Lower lobe of right lung (tissue), 2 donors: ENCODE measurements around the gene DPP6. TPM values are rescaled to one million over a fixed set of nuclear protein-coding genes. Genes with fewer than 3 reads are reported as not detected.

Experiments
- ATAC-seq, 2 donors: fragments of 200-7000 bp; cut with Tn5 transposase; one replicate each; pipeline ENCODE4 v1.9.1; 2020 to 2022; ENCODE audit warnings: mild to moderate bottlenecking in 2 of 2, moderate library complexity in 2 of 2
- DNase-seq: peaks from one replicate; pipeline ENCODE4 v3.0.0-alpha.2; 2020
- H3K27ac ChIP-seq: fragments of 200-600 bp; one replicate; pipeline ENCODE4 v1.8.0; 2022
- H3K27me3 ChIP-seq: fragments of 200-600 bp; one replicate; pipeline ENCODE4 v1.8.0; 2022; ENCODE audit warnings: low read depth
- H3K36me3 ChIP-seq: fragments of 200-600 bp; one replicate; pipeline ENCODE4 v1.8.0; 2022; ENCODE audit warnings: mild to moderate bottlenecking
- H3K4me1 ChIP-seq: fragments of 200-600 bp; one replicate; pipeline ENCODE4 v1.8.0; 2022
- H3K4me3 ChIP-seq: fragments of 200-600 bp; one replicate; pipeline ENCODE4 v1.8.0; 2022; ENCODE audit warnings: mild to moderate bottlenecking
- H3K9me3 ChIP-seq: fragments of 200-600 bp; one replicate; pipeline ENCODE4 v1.8.0; 2022
- intact Hi-C: fragments of 100-400 bp; cut with DNase I; formaldehyde crosslinking; loops from one replicate; pipeline ENCODE4 v1.11.0; 2022
- total RNA-seq: library from RNA; stranded (reverse); fragmentation: NEBNext Ultra II Directional; extraction: Animal tissue kit (Norgen Biotek cat#: 25700); gene quantifications from one replicate; pipeline ENCODE4 v1.2.1, GENCODE V29; 2021
- TF ChIP-seq, protein P1 (sequence below): fragments of 200-600 bp; IDR thresholded peaks from one replicate; pipeline ENCODE4 v1.8.0; 2022; ENCODE audit warnings: antibody characterized with exemption, mild to moderate bottlenecking
- donor health status: DM: no; HTN: yes; CAD: no; lungs with severe emphysema.

DPP6 gene
- total RNA-seq, 1 donor from 2014 or later = 0.71 TPM

- intact Hi-C loops = no loop called here
- H3K36me3 ChIP-seq = no peaks in the 10 kb centered on the region
Observed at GRCh38 chr7:154767821-154768415, 715.7 kb downstream of the DPP6 start.

DNA sequence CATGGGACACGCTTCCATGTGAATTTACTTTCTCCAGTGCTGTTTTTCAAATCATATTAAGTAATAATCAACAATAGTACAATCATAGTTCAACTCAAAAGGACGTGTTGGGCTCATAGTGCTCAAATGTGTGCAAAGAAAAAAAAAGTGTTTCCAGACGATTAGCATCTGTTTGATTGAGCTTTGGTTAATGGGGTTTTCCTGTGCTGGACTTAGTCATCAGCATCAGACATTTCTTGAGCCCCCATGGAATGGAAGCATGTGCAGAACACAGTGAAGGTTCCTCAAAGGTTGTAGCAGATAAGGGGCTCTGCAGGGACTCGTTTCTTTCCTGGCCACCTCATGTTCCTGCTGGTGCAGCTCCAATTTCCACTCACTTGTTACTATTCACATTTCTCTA, 716.8 kb downstream of the DPP6 start:
- Histone ChIP-seq H3K9me3 (no peaks in the 10 kb centered on the region), H3K36me3 (no peaks in the 10 kb centered on the region), H3K4me3 (no peak overlapping the region), H3K27ac (no peak overlapping the region), H3K4me1 (no peaks in the 10 kb centered on the region), H3K27me3 (no peaks in the 10 kb centered on the region)
- intact Hi-C loops = no loop called here
- TF ChIP-seq, protein P1, sequence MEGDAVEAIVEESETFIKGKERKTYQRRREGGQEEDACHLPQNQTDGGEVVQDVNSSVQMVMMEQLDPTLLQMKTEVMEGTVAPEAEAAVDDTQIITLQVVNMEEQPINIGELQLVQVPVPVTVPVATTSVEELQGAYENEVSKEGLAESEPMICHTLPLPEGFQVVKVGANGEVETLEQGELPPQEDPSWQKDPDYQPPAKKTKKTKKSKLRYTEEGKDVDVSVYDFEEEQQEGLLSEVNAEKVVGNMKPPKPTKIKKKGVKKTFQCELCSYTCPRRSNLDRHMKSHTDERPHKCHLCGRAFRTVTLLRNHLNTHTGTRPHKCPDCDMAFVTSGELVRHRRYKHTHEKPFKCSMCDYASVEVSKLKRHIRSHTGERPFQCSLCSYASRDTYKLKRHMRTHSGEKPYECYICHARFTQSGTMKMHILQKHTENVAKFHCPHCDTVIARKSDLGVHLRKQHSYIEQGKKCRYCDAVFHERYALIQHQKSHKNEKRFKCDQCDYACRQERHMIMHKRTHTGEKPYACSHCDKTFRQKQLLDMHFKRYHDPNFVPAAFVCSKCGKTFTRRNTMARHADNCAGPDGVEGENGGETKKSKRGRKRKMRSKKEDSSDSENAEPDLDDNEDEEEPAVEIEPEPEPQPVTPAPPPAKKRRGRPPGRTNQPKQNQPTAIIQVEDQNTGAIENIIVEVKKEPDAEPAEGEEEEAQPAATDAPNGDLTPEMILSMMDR = no peak
- ATAC-seq = no peak
- no peak for DNase-seq

More at GRCh38 chr7:154767821-154768415, 715.7 kb downstream of the DPP6 start:
- H3K4me3 ChIP-seq = no peak overlapping the region
- H3K4me1 ChIP-seq = no peaks in the 10 kb centered on the region
- ATAC-seq (no peak), DNase-seq (no peak)
- H3K9me3 ChIP-seq = no peaks in the 10 kb centered on the region
- H3K27ac ChIP-seq = no peak overlapping the region
- no peaks in the 10 kb centered on the region for H3K27me3 ChIP-seq
- TF ChIP-seq, protein P1 = no peak

GRCh38 chr7:154769527-154769926, 717.3 kb downstream of the DPP6 start:
- ATAC-seq (no peak), DNase-seq (no peak)
- Histone ChIP-seq H3K27me3 (no peaks in the 10 kb centered on the region), H3K4me3 (no peak overlapping the region), H3K36me3 (no peaks in the 10 kb centered on the region), H3K27ac (no peak overlapping the region), H3K9me3 (no peaks in the 10 kb centered on the region), H3K4me1 (no peaks in the 10 kb centered on the region)
- intact Hi-C loops = no loop called here
- TF ChIP-seq, protein P1 = no peak

DNA sequence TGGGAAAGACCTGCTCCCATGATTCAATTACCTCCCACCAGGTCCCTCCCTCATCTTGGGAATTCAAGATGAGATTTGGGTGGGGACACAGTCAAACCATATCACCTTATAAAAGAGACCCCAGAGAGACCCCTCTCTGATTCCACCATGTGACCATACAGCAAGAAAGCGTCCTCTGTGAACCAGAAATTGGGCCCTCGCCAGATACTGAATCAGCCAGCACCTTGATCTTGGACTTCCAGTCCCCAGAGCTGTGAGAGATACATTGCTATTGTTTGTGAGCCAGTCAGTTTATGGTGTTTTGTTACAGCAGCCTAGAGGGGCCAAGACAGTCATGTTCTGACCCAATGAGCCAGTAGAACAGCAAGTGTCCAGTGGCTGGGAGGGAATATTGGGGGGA, 718.2 kb downstream of the DPP6 start:
- ATAC-seq (no peak), DNase-seq (no peak)
- no peaks in the 10 kb centered on the region for H3K9me3 ChIP-seq
- H3K36me3 ChIP-seq = no peaks in the 10 kb centered on the region
- no peak overlapping the region for H3K27ac ChIP-seq
- TF ChIP-seq, protein P1 = no peak
- H3K27me3 ChIP-seq = no peaks in the 10 kb centered on the region
- H3K4me1 ChIP-seq = no peaks in the 10 kb centered on the region
- intact Hi-C loops = no loop called here
- no peak overlapping the region for H3K4me3 ChIP-seq

GRCh38 chr7:154770962-154771361, 718.8 kb downstream of the DPP6 start:
- intact Hi-C loops = no loop called here
- ATAC-seq (no peak), DNase-seq (no peak)
- no peak overlapping the region for H3K4me3 ChIP-seq
- no peaks in the 10 kb centered on the region for H3K4me1 ChIP-seq
- no peaks in the 10 kb centered on the region for H3K27me3 ChIP-seq
- H3K27ac ChIP-seq = no peak overlapping the region
- TF ChIP-seq, protein P1 = no peak
- no peaks in the 10 kb centered on the region for H3K9me3 ChIP-seq
- H3K36me3 ChIP-seq = no peaks in the 10 kb centered on the region
